Subcutaneous adipose tissue (tissue), 4 donors: ENCODE results near the gene ATP2A2. TPM values are rescaled to one million over a fixed set of nuclear protein-coding genes. Genes with fewer than 3 reads are reported as not detected.

Experiments used
- total RNA-seq, 4 donors: library from RNA; depleted of rRNA; stranded (reverse); fragments of >200 nt; gene quantifications; one replicate each; pipeline ENCODE4 v1.1.0, GENCODE V29; 2016
- TF ChIP-seq, protein P1 (sequence below): fragments of 450-650 bp; IDR thresholded peaks from one replicate; pipeline ENCODE4 v1.5.1; 2016; ENCODE audit warnings: low read depth, mild to moderate bottlenecking, control low read depth, antibody characterized with exemption, moderate library complexity

ATP2A2 gene
- total RNA-seq, 4 donors from 2014 or later, result 75.7 to 152 (median 91.4) TPM

- TF ChIP-seq, protein P1, sequence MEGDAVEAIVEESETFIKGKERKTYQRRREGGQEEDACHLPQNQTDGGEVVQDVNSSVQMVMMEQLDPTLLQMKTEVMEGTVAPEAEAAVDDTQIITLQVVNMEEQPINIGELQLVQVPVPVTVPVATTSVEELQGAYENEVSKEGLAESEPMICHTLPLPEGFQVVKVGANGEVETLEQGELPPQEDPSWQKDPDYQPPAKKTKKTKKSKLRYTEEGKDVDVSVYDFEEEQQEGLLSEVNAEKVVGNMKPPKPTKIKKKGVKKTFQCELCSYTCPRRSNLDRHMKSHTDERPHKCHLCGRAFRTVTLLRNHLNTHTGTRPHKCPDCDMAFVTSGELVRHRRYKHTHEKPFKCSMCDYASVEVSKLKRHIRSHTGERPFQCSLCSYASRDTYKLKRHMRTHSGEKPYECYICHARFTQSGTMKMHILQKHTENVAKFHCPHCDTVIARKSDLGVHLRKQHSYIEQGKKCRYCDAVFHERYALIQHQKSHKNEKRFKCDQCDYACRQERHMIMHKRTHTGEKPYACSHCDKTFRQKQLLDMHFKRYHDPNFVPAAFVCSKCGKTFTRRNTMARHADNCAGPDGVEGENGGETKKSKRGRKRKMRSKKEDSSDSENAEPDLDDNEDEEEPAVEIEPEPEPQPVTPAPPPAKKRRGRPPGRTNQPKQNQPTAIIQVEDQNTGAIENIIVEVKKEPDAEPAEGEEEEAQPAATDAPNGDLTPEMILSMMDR, result no peak
Observed at GRCh38 chr12:110266381-110266960, 14.6 kb upstream of the ATP2A2 start.

DNA sequence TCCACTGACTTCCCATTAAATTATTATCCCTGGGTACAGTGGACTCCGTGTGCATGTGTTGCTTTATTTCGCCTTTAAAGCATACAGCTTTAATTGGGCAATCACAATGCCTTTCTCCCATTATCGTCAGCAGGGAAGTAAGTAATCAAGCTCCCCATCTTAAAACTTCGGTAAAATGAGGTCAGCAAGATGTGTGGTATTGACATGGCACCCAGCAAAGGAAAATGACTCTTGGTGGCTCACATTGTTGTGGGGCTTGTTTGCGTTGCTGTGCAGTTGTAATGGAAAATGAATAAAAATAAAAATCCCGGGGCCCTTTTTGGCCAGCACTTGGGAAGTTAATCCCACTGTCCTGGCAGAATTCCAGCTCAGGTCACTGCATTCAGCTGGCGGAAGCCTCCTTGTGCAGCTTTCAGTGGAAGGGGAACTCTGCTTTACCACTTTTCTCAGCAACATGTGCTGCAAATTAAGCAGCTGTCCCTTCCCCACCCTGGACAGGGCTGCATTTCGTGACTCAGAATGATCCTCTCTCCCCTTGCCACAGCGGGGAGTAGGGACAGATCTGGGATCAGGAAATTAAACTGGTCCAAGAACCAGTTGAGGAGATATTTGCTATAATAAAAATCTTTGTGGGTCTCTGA lies 13.9 kb upstream of the ATP2A2 start:
- TF ChIP-seq, protein P1, result no peak

DNA sequence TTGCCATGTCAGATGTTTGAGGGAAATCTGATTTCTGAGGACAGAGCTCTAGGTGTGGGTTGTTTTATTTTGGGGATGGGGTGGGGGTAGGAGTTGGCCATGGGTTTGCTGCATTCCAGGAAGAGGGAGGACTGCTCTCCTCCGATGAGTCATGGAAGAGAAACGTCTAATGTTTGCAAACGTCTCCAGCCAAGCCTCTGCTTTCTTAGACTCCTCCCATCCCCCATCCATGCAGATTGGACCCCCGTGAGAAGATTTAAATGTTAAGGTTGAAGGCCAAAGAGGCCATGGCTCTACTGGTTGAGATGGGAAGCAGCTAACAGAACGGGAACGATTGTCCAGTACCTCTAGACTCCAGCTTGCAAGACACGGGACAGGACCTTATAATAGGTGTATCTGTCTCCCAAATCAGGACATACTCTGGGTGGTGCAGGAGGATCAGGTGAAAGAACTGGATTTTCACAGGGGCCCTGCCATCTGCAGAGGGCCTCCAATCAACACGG lies 11.4 kb upstream of the ATP2A2 start:
- TF ChIP-seq, protein P1, result no peak

DNA sequence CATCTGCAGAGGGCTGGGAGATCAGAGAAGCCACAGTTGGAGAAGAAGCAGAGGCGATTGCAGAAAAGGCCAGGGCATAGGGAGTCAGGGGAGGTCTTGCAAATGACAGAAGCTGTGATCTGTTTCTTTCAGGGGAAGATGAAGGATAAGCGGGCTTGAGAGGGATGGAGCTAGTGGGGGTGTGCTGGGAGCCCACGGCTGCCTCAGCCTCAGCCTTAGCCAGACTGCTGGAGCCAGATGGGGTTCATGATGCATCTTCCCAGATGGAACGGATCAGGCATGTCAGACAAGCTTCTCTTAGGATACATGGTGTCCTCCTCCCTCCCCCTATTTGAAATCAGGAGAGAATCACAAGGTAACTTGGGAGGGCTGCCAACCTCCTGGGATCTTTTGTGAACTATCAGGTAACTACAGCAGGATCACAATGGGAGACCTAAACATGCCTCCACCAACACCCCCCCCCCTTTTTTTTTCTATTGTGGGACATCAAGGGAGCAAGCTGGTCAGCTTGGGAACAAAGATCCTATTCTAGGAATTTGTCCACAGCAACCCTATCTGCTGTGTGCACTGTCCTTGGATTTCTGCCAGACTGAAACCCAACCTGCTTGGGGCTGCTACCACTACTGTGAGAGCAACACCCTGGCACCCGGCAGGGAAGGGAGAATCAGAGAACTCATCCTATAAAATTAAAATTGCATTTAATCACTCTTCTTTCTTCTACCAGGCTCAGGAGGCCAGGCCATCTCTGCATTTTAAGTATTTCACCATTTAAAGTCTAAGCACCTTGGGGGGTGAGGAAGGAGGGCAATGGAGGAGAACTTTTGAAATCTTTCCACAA lies 10.7 kb upstream of the ATP2A2 start:
- TF ChIP-seq, protein P1, result no peak

GRCh38 chr12:110271015-110271414 lies 10.0 kb upstream of the ATP2A2 start:
- TF ChIP-seq, protein P1, result no peak

GRCh38 chr12:110277530-110278254 lies 3.4 kb upstream of the ATP2A2 start:
- TF ChIP-seq, protein P1, result no peak
